SHP77 (cell line): ENCODE data around the gene MAGI2.
"Not testable (repeated sequence)": the region's sequence is repeated elsewhere in the genome, so short reads cannot be mapped to it uniquely, and the experiment has no call there.

Experiments used
- DNase-seq, 2 experiments: peaks; one replicate each; lab custom pipeline; 2025; lab: John Stamatoyannopoulos, UW

The MAGI2 gene

DNA sequence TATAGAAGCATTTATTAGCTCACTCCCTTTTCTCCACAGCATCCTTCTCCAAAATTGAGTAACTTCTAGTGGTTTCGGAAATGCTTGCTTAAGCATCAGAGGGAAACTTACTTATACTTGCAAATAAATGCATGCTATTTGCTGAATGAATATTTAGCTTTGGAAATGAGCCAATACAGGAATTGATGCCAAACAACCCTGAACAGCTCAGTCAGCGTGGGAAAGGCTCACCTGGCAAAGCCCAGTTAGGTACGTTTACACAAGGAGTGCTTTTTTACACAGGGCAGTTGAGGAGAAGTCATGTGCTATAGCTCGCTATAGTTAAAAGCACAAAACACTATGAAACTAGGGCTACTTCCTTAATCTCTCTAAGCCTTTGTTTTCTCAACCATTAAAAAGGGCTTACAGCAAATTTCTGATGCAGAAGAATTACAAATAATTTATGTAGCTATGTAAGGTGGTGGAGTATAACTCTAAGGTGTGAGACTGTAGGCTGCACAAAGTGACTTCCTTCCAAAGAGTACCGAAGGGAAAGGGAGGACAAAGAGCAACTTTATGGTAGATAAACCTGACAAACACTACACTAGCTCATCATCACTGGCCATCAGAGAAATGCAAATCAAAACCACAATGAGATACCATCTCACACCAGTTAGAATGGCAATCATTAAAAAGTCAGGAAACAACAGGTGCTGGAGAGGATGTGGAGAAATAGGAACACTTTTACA lies 1156.7 kb downstream of the MAGI2 start:
- no peak for DNase-seq

- no peak for DNase-seq
Observed at GRCh38 chr7:78296046-78296597, 1157.3 kb downstream of the MAGI2 start.

- DNase-seq, result not testable (repeated sequence)
Observed at GRCh38 chr7:78289471-78289870, 1164.0 kb downstream of the MAGI2 start.

- DNase-seq, result no peak
Observed at GRCh38 chr7:78284945-78285344, 1168.5 kb downstream of the MAGI2 start.

GRCh38 chr7:78280276-78280675 lies 1173.2 kb downstream of the MAGI2 start:
- no peak for DNase-seq

DNA sequence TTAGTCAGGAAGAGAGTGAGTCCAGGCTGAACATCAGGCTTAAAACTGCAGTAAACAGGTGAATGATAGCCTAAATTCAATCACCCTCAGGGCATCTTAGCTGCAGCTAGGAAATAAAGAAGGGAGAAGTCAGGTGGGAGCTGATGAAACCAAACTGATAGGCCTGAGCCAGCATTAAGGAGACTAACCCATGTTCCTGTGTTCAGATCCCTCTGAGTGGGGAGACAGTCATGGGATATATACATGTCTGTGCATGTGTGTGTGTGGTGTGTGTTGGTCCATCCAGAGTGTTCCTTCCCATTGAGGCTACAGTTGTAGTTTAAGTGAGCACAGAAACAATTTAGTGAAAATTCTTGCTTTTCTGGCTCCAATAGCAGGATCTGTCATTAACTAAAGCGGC lies 1174.0 kb downstream of the MAGI2 start:
- no peak for DNase-seq

DNA sequence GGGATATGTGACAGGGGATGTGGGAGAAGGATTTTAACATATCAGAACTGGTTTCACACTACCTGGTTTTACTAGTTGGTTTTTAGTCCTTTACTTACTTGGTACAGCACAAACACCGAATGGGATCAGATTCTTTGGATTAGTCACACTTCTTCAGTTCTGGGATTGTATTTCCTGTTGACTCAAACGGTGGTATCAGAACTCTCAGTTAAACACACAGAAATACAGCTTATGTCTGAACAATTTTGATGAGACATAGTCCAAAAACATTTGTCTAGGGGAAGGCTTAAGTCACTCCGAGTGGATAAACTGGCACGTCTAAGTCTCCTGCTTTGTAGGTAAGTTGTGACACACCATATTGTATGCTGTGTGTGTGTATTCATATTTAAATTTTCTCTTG lies 1174.4 kb downstream of the MAGI2 start:
- DNase-seq, result no peak

DNA sequence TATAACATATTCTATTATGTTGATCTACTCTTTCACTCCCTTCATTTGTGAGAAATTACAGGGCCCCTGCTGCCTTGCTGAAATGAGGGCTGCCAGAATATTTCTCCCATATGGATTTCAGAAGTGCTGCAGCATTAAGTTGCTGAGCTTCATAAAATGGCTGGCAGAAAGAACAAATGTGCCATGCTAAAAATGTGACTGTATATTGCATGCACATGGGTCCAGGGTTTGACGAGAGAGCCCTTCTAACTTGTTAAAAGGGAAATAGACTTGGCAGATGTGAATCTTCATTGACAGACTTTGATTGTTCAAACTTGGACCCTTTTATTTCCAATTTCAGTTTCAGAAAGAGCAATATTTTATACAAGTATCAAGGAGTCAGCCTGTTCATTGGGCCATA lies 1186.3 kb downstream of the MAGI2 start:
- no peak for DNase-seq

DNA sequence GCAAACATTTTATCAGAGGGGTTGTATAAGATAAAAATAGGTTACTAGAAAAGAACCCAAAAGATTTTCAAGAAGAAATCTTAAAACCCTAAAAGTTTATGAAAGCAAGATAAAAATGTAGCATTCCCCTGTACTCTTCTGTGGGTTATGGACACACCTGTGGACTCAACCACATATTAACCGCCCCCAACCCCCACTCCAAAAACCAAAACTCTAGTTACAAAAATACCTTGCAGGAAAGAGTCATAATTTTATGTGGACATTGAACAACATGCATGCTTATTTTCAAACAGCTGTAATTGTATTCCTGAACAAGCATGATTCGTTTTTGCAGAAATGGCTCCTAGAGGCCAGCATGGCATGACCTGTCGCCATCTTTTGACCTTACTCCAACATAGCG lies 1188.0 kb downstream of the MAGI2 start:
- DNase-seq, result no peak

DNA sequence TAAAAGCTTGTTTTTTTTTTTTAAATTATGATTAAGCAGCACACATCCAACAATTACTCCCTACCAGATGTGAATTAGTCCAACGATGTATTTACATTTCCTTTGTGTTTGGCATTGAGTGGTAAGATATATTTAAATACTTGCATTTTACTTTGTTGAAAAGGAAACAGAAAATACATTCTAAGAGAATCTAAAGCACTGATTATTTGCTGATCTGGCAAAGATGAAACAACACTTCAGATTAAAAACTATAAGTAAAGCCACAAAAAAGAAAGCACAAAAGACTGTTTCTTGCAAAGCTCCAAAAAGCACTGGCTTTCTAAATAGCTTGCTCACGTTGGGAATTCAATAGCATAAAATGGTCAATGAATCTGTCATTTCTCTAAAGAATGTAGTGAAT lies 1188.4 kb downstream of the MAGI2 start:
- no peak for DNase-seq

DNA sequence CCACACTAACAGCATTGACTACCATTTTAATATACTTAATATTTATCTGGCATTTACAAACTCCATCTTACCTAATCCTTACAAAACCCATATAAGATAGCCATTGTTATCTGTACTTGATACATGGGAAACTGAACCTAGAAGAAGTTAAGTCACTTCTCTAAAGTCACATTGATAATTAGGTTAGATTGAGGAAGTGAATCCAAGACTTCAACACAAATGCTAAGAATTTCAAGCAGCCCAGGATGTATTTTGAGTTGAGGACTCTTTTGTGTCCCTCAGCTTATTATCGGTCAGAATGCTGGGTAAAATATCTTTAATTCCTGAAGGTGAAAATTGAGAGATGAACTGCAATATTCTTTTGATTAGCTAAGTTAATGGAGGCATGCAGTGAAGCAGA lies 1189.4 kb downstream of the MAGI2 start:
- no peak for DNase-seq

GRCh38 chr7:78261739-78262138 lies 1191.7 kb downstream of the MAGI2 start:
- DNase-seq, result no peak

GRCh38 chr7:78261302-78261701 lies 1192.2 kb downstream of the MAGI2 start:
- DNase-seq, result no peak

GRCh38 chr7:78260826-78261225 lies 1192.6 kb downstream of the MAGI2 start:
- DNase-seq, result no peak

GRCh38 chr7:78254726-78255055 lies 1198.8 kb downstream of the MAGI2 start:
- DNase-seq, result peak; percentile 6 to 23

DNA sequence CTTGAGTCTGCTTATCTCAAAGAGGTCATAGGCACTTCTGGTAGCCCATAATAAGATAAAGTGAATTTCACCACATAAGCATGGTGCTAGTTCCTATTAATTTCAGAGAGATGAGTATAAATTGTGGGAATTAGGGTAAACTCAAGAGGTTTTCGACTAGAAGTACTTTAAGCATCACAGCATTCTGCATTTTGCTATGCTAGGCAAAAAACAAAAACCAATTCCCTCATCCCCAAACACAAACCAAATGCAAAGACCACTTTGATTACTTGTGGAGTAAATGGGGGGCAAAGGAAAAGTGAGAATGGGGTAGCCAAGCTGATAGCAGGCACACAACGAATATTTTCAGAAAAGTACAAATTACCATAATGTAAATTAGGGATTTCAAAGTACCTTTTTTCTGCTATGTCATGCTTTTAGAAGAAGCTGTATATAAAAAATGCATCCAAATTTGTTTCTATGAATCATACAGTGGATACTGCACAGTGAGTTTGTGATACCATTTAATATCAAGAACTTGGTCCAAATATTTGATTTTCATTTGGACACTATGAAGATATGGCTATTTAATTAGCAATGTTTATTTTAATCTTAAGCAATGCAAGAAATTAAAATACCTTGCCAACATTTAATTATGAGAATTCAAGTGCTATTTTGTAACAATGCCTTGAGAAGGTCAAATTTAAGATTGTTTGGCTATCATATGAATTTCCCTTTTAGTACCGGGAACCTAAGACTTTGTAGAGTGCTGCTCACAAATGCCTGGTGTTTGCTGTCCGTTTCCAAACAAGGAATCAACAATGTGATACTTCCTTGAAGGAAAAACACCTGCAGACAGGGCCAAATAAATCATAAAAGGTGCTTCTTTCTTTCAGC lies 1199.4 kb downstream of the MAGI2 start:
- DNase-seq, result no peak

DNA sequence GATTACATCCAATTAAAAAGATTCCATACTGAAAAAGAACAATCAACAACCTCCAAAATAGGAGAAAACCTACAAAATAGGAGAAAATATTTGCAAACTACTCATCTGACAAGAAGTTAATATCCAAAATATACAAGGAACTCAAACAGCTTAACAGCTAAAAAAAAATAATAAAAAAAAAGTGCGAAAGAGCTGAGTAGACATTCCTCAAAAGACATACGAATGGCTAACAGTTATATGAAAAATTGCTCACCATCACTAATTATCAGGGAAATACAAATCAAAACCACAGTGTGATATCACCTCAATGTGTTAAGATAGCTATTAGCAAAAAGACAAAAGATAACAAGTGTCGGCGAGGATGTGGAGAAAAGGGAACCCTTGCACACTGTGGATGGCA lies 1204.6 kb downstream of the MAGI2 start:
- no peak for DNase-seq

DNA sequence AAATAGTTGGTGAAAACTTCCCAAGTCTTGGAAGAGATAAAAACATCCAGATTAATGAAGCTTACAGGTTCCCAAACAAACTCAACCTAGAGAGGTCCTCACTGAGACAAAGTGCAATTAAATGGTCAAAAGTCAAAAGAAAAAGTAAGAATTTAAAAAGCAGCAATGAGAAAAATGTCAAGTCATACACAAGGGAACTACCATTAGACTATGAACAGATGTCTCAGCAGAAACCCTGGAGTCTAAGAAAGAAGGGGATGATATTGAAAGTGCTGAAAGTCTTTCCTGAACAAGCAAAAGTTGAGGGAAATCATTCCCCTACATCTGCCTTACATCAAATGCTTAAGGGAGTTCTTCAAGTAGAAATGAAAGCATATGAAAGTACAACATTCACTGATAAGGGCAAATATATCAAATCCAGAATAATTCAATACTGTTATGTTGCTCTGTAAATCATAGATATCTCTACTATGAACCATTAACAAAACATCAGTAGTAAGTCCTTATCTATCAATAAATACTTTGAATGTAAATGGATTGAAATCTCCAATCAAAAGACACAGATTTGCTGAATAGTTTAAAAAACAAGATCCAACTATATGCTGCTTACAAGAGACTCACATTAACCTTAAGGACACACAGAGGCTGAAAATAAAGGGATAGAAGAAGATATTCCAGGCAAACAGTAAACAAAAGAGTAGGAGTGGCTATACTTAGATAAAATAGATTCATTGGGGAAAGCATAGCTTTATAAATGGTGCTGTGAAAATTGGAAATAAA lies 1205.4 kb downstream of the MAGI2 start:
- no peak for DNase-seq

DNA sequence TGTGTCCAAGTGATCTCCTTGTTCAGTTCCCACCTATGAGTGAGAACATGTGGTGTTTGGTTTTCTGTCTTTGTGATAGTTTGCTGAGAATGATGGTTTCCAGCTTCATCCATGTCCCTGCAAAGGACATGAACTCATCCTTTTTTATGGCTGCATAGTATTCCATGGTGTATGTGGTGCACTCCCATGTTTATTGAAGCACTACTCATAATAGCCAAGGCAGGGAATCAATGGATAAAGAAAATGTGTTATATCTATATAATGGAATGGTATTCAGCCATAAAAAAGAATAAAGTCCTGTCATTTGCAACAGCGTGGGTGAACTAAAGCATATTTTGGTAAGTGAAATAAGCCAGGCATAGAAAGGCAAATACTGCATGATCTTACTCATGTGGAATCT lies 1213.3 kb downstream of the MAGI2 start:
- DNase-seq, result not testable (repeated sequence)

DNA sequence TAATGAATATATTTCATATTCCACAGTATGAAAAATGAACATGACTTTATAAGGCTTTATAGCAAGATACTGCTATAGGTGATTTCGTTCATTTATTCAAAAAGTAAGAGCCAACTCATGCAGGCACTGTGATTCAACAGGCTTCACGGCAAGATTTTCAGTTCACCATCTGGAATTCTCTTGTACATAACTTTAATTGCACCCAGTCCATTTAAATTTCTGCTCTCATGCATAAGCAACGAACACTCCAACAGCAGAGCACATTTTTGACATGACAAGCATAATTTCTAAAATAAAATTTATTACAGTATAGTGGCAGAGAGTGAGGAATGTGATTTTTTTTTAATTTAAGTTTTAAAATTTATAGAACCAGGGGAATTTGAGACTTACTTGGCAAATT lies 1218.8 kb downstream of the MAGI2 start:
- no peak for DNase-seq

DNA sequence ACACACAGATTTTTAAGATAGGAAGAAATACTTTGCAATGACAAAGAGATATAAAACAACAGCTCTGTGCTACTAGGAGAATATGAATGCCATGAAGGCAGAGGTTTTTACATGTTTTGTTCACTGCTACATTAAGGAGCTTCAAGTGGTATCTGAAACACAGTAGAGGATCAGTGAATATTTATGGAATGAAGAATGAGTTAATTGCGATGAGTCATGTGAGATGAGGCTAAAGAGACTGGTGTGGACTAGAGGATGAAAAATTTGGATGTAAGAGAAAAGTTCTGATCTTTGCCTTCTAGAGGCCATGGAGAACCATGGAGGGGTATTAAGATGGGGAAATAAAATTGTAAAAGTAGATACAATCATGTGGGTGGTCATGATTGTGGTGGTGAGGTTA lies 1220.7 kb downstream of the MAGI2 start:
- DNase-seq, result no peak

DNA sequence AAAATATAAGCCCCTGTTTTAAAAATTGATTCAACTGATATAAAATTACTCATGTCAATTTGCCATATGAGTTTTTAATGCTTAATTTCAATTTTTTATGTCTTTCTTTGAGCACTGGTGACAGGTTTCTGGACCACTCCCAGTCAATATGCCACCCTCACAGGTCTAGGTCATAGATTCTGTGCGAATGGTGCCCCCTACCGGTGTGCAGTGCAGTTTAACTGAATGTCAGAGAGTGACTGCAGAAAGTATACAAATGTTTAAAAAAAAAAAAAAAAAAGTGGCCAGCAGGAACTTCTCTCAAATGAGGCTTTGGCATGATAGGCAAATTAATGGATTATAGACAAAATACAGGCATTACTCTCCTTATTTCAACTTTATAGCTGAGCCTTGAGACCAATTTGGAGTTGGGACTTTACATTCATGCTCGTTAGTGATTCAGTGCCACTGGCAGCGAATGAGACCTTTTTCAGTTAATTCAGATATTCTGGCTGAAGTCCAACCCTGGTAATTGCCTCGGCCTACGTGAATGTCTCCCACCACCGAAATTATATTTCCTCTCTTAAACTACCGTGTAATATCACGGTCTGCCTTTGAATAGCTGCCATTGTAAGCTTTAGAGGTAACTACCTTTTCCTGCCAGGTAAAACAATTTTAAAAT lies 1227.3 kb downstream of the MAGI2 start:
- DNase-seq, result peak; percentile 2 to 4
